Upper lobe of left lung (tissue), 6 donors: ENCODE data around the gene FCMR. TPM values are rescaled to one million over a fixed set of nuclear protein-coding genes. Genes with fewer than 3 reads are reported as not detected.

Source experiments
- ATAC-seq, 2 donors: fragments of 200-7000 bp; cut with Tn5 transposase; one replicate each; pipeline ENCODE4 v1.9.1; 2022; ENCODE audit warnings: mild to moderate bottlenecking in 2 of 2, moderate library complexity in 2 of 2; ENCODE audit not compliant: low FRiP score in 2 of 2
- DNase-seq, 2 donors: peaks; one replicate each; pipeline ENCODE4 v3.0.0-alpha.2; 2019 to 2020
- H3K27ac ChIP-seq, 4 donors: fragments of 200-600 bp; sonication (generic); one replicate each; pipeline ENCODE4 v1.5.1; 2016 to 2019
- H3K27me3 ChIP-seq, 4 donors: fragments of 200-600 bp; sonication (generic); one replicate each; pipeline ENCODE4 v1.5.1; 2017 to 2019
- H3K36me3 ChIP-seq, 4 donors: fragments of 200-600 bp; sonication (generic); one replicate each; pipeline ENCODE4 v1.5.1; 2016 to 2019
- H3K4me1 ChIP-seq, 4 donors: fragments of 200-600 bp; sonication (generic); one replicate each; pipeline ENCODE4 v1.5.1; 2018 to 2019
- H3K4me3 ChIP-seq, 4 donors: fragments of 200-600 bp; sonication (generic); one replicate each; pipeline ENCODE4 v1.5.1; 2017 to 2019; ENCODE audit warnings: mild to moderate bottlenecking in 2 of 4, moderate library complexity in 1 of 4
- H3K9me3 ChIP-seq, 4 donors: fragments of 200-600 bp; sonication (generic); one replicate each; pipeline ENCODE4 v1.5.1; 2018 to 2019
- CTCF ChIP-seq, 6 experiments: fragments of 450-650 bp in 4 of 6; fragments of 200-600 bp in 2 of 6; sonication (generic) in 2 of 6; IDR thresholded peaks; one replicate each; pipeline ENCODE4 v1.5.1; 2016 to 2019; ENCODE audit warnings: antibody characterized with exemption in 6 of 6
- EP300 ChIP-seq, 4 donors: sonication (generic); formaldehyde crosslinking; IDR thresholded peaks; one replicate each; pipeline ENCODE4 v1.5.1; 2017; ENCODE audit warnings: antibody characterized with exemption in 4 of 4, control low read depth in 2 of 4
- POLR2A ChIP-seq, 4 donors: fragments of 450-650 bp; IDR thresholded peaks; one replicate each; pipeline ENCODE4 v1.5.1; 2016 to 2017; ENCODE audit warnings: antibody characterized with exemption in 4 of 4, mild to moderate bottlenecking in 2 of 4
- POLR2AphosphoS5 ChIP-seq, 2 donors: sonication (generic); formaldehyde crosslinking; IDR thresholded peaks; one replicate each; pipeline ENCODE4 v1.5.1; 2017; ENCODE audit warnings: antibody characterized with exemption in 2 of 2
- WGBS, 2 donors: methylation state at CpG; one replicate each; pipeline ENCODE4 v1.1.5; 2017 to 2018; 5-methylcytosine and 5-hydroxymethylcytosine counted together
- total RNA-seq, 6 donors: library from RNA; depleted of rRNA in 4 of 6; stranded (reverse); fragments of >200 nt in 4 of 6; gene quantifications; one replicate each; pipeline versions ENCODE4 v1.1.0 to v1.2.1, GENCODE V29; 2016 to 2021
- donor health status: DM: no; HTN: no; CAD: no; lungs with moderate emphysema.
- donor health status: DM: no; HTN: yes; CAD: no; lungs with severe emphysema.

The FCMR gene
- total RNA-seq, 6 donors from 2014 or later, result 4.3 to 13.6 (median 7.2) TPM

GRCh38 chr1:206944703-206945102, 23.0 kb upstream of the FCMR start:
- DNase-seq, result no peak
- WGBS, 2 donors, result 48 to 57% methylated on average over 5 of the region's 5 CpGs
- no peak for ATAC-seq

DNA sequence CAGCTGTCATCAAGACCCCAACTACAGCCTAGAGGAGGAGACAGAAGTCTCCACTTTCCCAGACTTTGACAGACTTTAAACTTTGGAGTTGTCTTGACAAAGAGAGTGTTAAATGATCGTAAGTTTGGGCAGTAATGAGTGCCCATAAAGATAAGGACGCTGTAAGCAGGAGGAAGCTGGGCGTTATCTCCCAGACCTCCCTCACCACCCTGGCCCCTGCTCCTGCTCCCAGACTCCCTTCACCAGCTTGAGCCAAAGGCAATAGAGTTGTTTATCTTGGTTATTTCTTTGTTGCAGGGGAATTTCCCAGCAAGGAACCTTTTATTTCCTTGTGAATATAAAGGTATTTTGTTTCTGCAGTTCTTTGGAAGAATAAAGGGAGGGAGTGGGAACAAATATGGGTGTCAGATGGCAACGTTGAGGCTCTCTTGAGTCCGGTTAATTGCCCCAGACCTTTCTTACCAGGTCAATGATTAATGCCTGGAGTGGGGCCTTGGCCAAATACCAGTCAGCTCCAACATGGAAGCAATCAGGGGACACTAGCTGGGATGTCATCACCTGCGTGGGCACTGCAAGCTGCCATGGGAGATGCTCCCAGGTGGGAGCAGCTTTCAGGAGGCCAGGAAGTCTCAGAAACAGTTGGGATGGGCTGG, 20.2 kb upstream of the FCMR start:
- no peak for ATAC-seq
- peak overlapping the region in 2 of 4 donors; percentile 21 to 48 for H3K27ac ChIP-seq
- no peak for TF ChIP-seq POLR2A (IDR thresholded peaks at IDR 0.05)
- no peak for TF ChIP-seq EP300 (IDR thresholded peaks at IDR 0.05)
- no peak for TF ChIP-seq POLR2AphosphoS5 (IDR thresholded peaks at IDR 0.05)
- TF ChIP-seq CTCF (IDR thresholded peaks at IDR 0.05), result no peak
- DNase-seq, result peak in 1 of 2 donors; percentile 52
- peaks cover 0 to 4% (median 0%) of the 10 kb centered on the region in 4 donors for H3K36me3 ChIP-seq
- no peaks in the 10 kb centered on the region for H3K27me3 ChIP-seq
- H3K4me1 ChIP-seq, result peaks cover 0 to 19% (median 8%) of the 10 kb centered on the region in 4 donors
- 47 to 51% methylated on average over 6 of the region's 6 CpGs for WGBS, 2 donors
- H3K4me3 ChIP-seq, result no peak overlapping the region
- H3K9me3 ChIP-seq, result no peaks in the 10 kb centered on the region

More at GRCh38 chr1:206944703-206945102, 23.0 kb upstream of the FCMR start:
- H3K4me1 ChIP-seq, result peaks cover 0 to 19% (median 9%) of the 10 kb centered on the region in 4 donors
- H3K9me3 ChIP-seq, result no peaks in the 10 kb centered on the region
- H3K27ac ChIP-seq, result peak overlapping the region in 1 of 4 donors; percentile 84
- H3K4me3 ChIP-seq, result peak overlapping the region in 3 of 4 donors; percentile 39 to 50 (median 49)
- no peak for TF ChIP-seq CTCF (IDR thresholded peaks at IDR 0.05)
- no peak for TF ChIP-seq POLR2A (IDR thresholded peaks at IDR 0.05)
- TF ChIP-seq EP300 (IDR thresholded peaks at IDR 0.05), result no peak
- no peak for TF ChIP-seq POLR2AphosphoS5 (IDR thresholded peaks at IDR 0.05)
- no peaks in the 10 kb centered on the region for H3K36me3 ChIP-seq
- no peaks in the 10 kb centered on the region for H3K27me3 ChIP-seq

GRCh38 chr1:206940588-206940936, 18.8 kb upstream of the FCMR start:
- 89 to 95% methylated on average over 3 of the region's 3 CpGs for WGBS, 2 donors
- TF ChIP-seq CTCF (IDR thresholded peaks at IDR 0.05) (no peak), EP300 (IDR thresholded peaks at IDR 0.05) (no peak), POLR2AphosphoS5 (IDR thresholded peaks at IDR 0.05) (no peak), POLR2A (IDR thresholded peaks at IDR 0.05) (no peak)

DNA sequence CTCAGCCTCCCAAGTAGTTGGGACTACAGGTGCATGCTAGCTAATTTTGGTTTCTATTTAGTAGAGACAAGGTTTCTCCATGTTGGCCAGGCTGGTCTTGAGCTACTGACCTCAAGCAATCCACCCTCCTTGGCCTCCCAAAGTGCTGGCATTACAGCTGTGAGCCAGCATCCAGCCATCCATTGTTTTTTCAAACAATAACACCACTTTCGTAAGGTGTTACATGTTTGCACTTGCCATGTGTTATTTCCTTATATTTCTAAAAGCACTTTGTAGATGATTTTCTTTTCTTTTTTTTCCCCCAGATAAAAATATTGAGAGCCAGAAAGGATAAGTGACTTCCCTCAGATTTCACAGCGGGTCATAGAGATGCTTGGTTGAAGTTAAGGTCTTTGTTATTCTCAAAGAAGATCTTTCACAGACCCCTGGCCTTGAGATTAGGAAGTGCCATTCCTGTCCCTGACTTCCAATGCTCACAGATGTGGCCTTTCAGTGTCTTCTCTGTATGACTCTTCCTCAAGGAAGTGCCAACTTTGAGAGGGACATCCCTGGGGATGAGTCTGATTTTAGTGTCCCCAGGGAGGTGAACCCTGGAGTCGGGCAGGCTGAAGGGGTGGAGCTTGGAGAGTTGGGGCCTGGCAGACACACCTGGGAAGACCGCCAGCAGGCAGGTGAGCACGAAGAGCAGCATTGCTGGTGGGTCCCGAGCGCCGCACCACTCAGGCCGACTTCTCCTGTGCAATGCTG, 18.3 kb upstream of the FCMR start:
- no peak for ATAC-seq
- no peak for TF ChIP-seq POLR2AphosphoS5 (IDR thresholded peaks at IDR 0.05)
- no peak for TF ChIP-seq POLR2A (IDR thresholded peaks at IDR 0.05)
- TF ChIP-seq CTCF (IDR thresholded peaks at IDR 0.05), result no peak
- TF ChIP-seq EP300 (IDR thresholded peaks at IDR 0.05), result no peak
- DNase-seq, result no peak
- 75 to 79% methylated on average over 9 of the region's 9 CpGs for WGBS, 2 donors
- Histone ChIP-seq H3K9me3 (no peaks in the 10 kb centered on the region), H3K36me3 (peaks cover 0 to 7% (median 0%) of the 10 kb centered on the region in 4 donors), H3K27me3 (no peaks in the 10 kb centered on the region), H3K4me3 (no peak overlapping the region), H3K4me1 (peaks cover 0 to 19% (median 7%) of the 10 kb centered on the region in 4 donors), H3K27ac (no peak overlapping the region)

More at GRCh38 chr1:206940588-206940936, 18.8 kb upstream of the FCMR start:
- DNase-seq, result no peak
- ATAC-seq, result no peak
- H3K4me3 ChIP-seq, result no peak overlapping the region
- peaks cover 0 to 7% (median 0%) of the 10 kb centered on the region in 4 donors for H3K36me3 ChIP-seq
- H3K4me1 ChIP-seq, result peaks cover 0 to 19% (median 7%) of the 10 kb centered on the region in 4 donors
- peak overlapping the region in 1 of 4 donors; percentile 30 for H3K27ac ChIP-seq
- H3K27me3 ChIP-seq, result no peaks in the 10 kb centered on the region
- H3K9me3 ChIP-seq, result no peaks in the 10 kb centered on the region
